GM15510 (cell line): ENCODE data around the gene MTMR6.

Experiments used
- POLR2A ChIP-seq: IDR thresholded peaks from 3 replicates; pipeline ENCODE4 v1.6.1; 2011; ENCODE audit warnings: borderline replicate concordance; ENCODE audit not compliant: insufficient read length; ENCODE audit errors: extremely low read depth

The MTMR6 gene

DNA sequence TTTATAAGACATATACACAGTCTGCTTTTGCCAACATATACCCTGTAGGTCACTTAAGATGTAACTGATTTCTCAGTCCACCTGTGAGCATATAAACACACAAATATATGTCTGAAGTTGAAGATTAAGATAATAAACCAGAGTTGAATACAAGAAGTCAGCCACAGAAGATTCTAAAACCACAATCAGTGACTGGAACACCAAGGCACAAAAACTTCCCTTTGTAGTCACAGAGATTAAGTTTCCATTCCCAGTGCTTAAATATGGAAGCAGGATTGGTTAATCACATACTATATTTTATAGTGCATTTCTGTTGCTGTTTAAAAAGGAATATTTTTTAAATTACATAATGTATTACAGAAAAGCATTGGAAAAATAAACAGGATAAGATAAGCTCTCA is 39.9 kb downstream of the MTMR6 start:
- TF ChIP-seq POLR2A = no peak

GRCh38 chr13:25244123-25244522 is 43.2 kb downstream of the MTMR6 start:
- no peak for TF ChIP-seq POLR2A

GRCh38 chr13:25242956-25243355 is 44.3 kb downstream of the MTMR6 start:
- no peak for TF ChIP-seq POLR2A

DNA sequence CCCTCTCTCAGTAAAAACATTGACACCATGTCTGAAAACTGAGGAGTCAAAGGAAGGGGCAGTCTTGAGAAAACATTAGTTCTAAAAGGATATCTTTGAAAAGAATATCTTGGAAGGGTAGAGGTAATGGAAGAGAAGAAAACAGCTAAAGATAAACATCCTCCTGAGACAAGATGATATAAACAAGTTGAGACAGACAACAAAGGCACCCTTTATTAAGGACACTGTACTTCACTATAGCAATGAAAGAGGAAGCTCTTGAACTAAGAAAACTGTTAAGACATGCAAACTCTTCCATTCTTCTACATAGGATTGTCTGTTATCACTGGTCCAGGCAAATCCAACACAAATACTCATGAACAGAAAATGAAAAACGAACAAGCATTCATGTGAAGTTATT is 46.3 kb downstream of the MTMR6 start:
- no peak for TF ChIP-seq POLR2A

GRCh38 chr13:25237083-25237482 is 50.2 kb downstream of the MTMR6 start:
- TF ChIP-seq POLR2A = no peak

GRCh38 chr13:25233861-25234260 is 53.4 kb downstream of the MTMR6 start:
- TF ChIP-seq POLR2A = no peak

- TF ChIP-seq POLR2A = no peak
Measured at GRCh38 chr13:25232937-25233515, 54.3 kb downstream of the MTMR6 start.

GRCh38 chr13:25231517-25231916 is 55.8 kb downstream of the MTMR6 start:
- no peak for TF ChIP-seq POLR2A

DNA sequence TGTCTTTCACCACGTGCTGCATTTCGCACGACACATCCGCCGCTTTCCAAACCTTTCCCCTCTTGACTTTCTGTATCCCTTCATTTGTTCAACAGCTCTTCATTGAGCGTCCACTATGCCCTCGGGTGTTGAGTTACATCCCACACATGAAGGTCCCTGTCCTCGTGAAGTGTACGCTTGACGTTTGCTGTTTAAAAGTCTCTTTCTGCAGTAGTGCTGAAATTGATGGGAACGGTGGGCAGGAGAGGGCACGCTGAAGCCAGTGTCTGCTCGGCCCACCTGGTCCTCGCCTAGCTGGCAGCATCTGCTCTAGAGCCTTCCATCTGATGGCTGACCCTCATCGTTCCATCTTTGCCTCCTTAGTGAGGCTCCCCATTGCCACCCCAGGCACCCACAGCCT is 59.6 kb downstream of the MTMR6 start:
- TF ChIP-seq POLR2A = no peak

- TF ChIP-seq POLR2A = no peak
Measured at GRCh38 chr13:25225970-25226369, 61.3 kb downstream of the MTMR6 start.

DNA sequence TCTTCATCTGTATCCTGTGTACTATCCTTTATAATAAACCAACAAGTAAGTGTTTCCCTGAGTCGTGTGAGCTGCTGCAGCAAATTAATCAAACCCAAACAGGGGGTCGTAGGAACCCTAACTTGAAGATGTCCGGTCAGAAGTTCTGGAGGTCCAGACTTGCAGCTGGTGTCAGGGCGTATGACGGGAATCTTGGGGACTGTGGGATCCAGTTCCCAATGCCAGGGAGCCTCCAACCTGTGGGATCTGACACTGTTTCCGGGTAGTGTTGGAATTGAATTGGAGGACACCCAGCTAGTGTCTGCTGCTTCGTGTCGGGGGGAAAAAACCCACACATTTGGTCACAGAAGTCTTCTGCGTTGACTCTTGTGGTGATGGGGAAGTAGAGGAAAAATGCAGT is 63.1 kb downstream of the MTMR6 start:
- no peak for TF ChIP-seq POLR2A

GRCh38 chr13:25222740-25223139 is 64.5 kb downstream of the MTMR6 start:
- no peak for TF ChIP-seq POLR2A

DNA sequence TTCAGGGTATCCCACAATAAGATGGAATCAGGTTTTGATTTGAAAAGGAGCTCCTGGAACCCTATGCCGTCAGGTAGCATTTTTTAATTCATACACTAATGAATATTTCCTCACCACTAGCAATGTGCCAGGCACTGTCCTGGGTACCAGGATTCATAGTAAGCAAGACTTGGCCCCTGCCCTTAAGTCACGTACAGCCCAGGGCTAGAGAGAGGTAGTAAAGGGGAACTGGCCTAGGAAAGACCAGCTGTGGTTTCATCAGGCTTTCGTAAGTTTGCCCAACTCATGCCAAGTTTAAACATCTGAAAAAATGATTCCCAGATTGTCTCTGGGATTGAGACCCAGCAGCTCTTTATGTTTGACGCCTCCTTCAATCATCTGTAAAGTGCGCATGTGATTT is 69.3 kb downstream of the MTMR6 start:
- no peak for TF ChIP-seq POLR2A

- no peak for TF ChIP-seq POLR2A
Measured at GRCh38 chr13:25217023-25217885, 70.0 kb downstream of the MTMR6 start.

DNA sequence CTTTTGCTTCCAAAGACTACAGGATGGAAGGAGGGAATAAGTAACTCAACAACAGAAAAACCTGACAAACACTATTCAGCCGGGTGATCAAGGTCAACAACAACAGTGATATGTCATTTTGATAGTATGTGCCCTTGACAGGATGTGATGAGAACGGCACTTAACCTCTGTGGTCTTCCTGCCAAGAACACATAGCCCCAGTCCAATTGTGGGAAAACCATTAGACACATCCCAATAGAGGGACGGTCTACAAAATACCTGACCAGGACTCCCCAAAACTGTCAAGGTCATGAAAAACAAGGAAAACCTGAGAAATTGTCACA is 72.1 kb downstream of the MTMR6 start:
- TF ChIP-seq POLR2A = no peak
